Measurements from ENCODE around the gene CALN1.
A peak's percentile ranks its signal among the peaks of the same experiment; 100 is the strongest.
"Not testable (repeated sequence)": the region's sequence is repeated elsewhere in the genome, so short reads cannot be mapped to it uniquely, and the experiment has no call there.

CALN1 gene

DNA sequence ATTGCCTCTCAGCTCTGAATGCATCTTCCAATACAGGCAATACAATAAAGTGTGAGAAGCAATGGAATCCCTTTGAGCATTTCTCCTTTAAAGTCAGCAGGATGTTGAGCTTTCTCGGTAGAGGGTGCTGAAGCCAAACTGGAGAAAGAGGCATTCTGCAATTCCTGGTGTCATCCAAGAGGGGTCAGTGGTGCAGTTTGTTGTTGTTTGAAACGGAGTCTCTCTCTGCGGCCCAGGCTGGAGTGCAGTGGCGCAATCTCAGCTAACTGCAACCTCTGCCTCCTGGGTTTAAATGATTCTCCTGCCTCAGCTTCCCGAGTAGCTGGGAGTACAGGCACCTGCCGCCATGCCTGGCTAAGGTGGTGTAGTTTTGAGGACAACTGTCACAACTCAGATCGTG is 486.5 kb downstream of the CALN1 start:
- no CpG with 5 or more reads among the region's 7 CpGs for WGBS (ENCODE audit: insufficient coverage, insufficient read length)
- DNase-seq (ENCODE audit: low read depth, low spot score): peak; percentile 68
- Histone ChIP-seq H3K9me3 (ENCODE audit: control insufficient read depth, insufficient read depth, low read length) (no peaks in the 10 kb centered on the region), H3K36me3 (ENCODE audit: control insufficient read depth, insufficient read depth, low read length) (no peaks in the 10 kb centered on the region), H3K4me1 (ENCODE audit: control insufficient read depth, insufficient read depth, low read length) (no peaks in the 10 kb centered on the region), H3K27ac (ENCODE audit: low read length) (no peak overlapping the region), H3K4me3 (ENCODE audit: low read length) (no peak overlapping the region), H3K27me3 (ENCODE audit: control insufficient read depth, insufficient read depth, low read length) (no peaks in the 10 kb centered on the region)

- WGBS (ENCODE audit: insufficient coverage, insufficient read length): no CpG with 5 or more reads among the region's 4 CpGs
- not testable (repeated sequence) for H3K27ac ChIP-seq (ENCODE audit: low read length); DNase-seq (ENCODE audit: low read depth, low spot score)
Measured at GRCh38 chr7:71914204-71914603, 497.9 kb downstream of the CALN1 start.

DNA sequence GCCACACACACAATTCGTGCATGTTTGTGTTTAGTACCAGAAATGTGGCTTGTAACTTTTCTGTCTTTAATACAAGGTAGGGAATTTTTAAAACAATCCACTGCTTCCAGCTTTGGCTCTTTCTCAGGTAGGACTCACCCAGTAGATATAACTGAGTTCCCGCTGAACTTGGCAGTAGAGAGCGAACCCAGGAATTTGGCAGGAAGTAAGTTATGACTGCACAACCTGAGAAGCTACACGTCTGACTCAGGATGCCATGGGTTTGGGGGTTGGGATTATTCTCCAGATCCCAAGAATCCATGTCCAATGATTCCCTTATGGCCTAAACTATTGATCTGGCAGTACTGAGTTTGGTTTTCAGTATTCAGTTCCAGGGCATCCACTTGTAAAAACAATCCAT is 499.7 kb downstream of the CALN1 start:
- Histone ChIP-seq H3K4me3 (ENCODE audit: low read length) (no peak overlapping the region), H3K4me1 (ENCODE audit: control insufficient read depth, insufficient read depth, low read length) (no peaks in the 10 kb centered on the region), H3K27ac (ENCODE audit: low read length) (no peak overlapping the region), H3K36me3 (ENCODE audit: control insufficient read depth, insufficient read depth, low read length) (no peaks in the 10 kb centered on the region), H3K27me3 (ENCODE audit: control insufficient read depth, insufficient read depth, low read length) (no peaks in the 10 kb centered on the region), H3K9me3 (ENCODE audit: control insufficient read depth, insufficient read depth, low read length) (no peaks in the 10 kb centered on the region)
- DNase-seq (ENCODE audit: low read depth, low spot score): no peak
- WGBS (ENCODE audit: insufficient coverage, insufficient read length): no CpG with 5 or more reads among the region's 4 CpGs

More at GRCh38 chr7:71914204-71914603, 497.9 kb downstream of the CALN1 start:
- H3K4me3 ChIP-seq (ENCODE audit: low read length); H3K9me3 ChIP-seq (ENCODE audit: control insufficient read depth, insufficient read depth, low read length); H3K4me1 ChIP-seq (ENCODE audit: control insufficient read depth, insufficient read depth, low read length); H3K27me3 ChIP-seq (ENCODE audit: control insufficient read depth, insufficient read depth, low read length); H3K36me3 ChIP-seq (ENCODE audit: control insufficient read depth, insufficient read depth, low read length): not testable (repeated sequence)

- Histone ChIP-seq H3K27ac (ENCODE audit: low read length) (no peak overlapping the region), H3K4me3 (ENCODE audit: low read length) (no peak overlapping the region), H3K36me3 (ENCODE audit: control insufficient read depth, insufficient read depth, low read length) (no peaks in the 10 kb centered on the region), H3K9me3 (ENCODE audit: control insufficient read depth, insufficient read depth, low read length) (no peaks in the 10 kb centered on the region), H3K4me1 (ENCODE audit: control insufficient read depth, insufficient read depth, low read length) (no peaks in the 10 kb centered on the region), H3K27me3 (ENCODE audit: control insufficient read depth, insufficient read depth, low read length) (no peaks in the 10 kb centered on the region)
- no CpG with 5 or more reads among the region's 5 CpGs for WGBS (ENCODE audit: insufficient coverage, insufficient read length)
- no peak for DNase-seq (ENCODE audit: low read depth, low spot score)
Measured at GRCh38 chr7:71911051-71911450, 501.1 kb downstream of the CALN1 start.

GRCh38 chr7:71905821-71906220 is 506.3 kb downstream of the CALN1 start:
- no peaks in the 10 kb centered on the region for H3K36me3 ChIP-seq (ENCODE audit: control insufficient read depth, insufficient read depth, low read length)
- H3K9me3 ChIP-seq (ENCODE audit: control insufficient read depth, insufficient read depth, low read length): no peaks in the 10 kb centered on the region
- H3K27ac ChIP-seq (ENCODE audit: low read length): no peak overlapping the region
- no peak for DNase-seq (ENCODE audit: low read depth, low spot score)
- no peaks in the 10 kb centered on the region for H3K27me3 ChIP-seq (ENCODE audit: control insufficient read depth, insufficient read depth, low read length)
- H3K4me3 ChIP-seq (ENCODE audit: low read length): no peak overlapping the region
- H3K4me1 ChIP-seq (ENCODE audit: control insufficient read depth, insufficient read depth, low read length): no peaks in the 10 kb centered on the region
- no CpG with 5 or more reads among the region's 1 CpG for WGBS (ENCODE audit: insufficient coverage, insufficient read length)

- no CpG with 5 or more reads among the region's 4 CpGs for WGBS (ENCODE audit: insufficient coverage, insufficient read length)
- H3K4me3 ChIP-seq (ENCODE audit: low read length): no peak overlapping the region
- no peak overlapping the region for H3K27ac ChIP-seq (ENCODE audit: low read length)
- DNase-seq (ENCODE audit: low read depth, low spot score): no peak
- H3K4me1 ChIP-seq (ENCODE audit: control insufficient read depth, insufficient read depth, low read length): no peaks in the 10 kb centered on the region
- H3K27me3 ChIP-seq (ENCODE audit: control insufficient read depth, insufficient read depth, low read length): no peaks in the 10 kb centered on the region
- H3K9me3 ChIP-seq (ENCODE audit: control insufficient read depth, insufficient read depth, low read length): no peaks in the 10 kb centered on the region
- H3K36me3 ChIP-seq (ENCODE audit: control insufficient read depth, insufficient read depth, low read length): no peaks in the 10 kb centered on the region
Measured at GRCh38 chr7:71904484-71904883, 507.7 kb downstream of the CALN1 start.

GRCh38 chr7:71900556-71900955 is 511.6 kb downstream of the CALN1 start:
- Histone ChIP-seq H3K27ac (ENCODE audit: low read length) (no peak overlapping the region), H3K4me3 (ENCODE audit: low read length) (no peak overlapping the region), H3K4me1 (ENCODE audit: control insufficient read depth, insufficient read depth, low read length) (no peaks in the 10 kb centered on the region), H3K9me3 (ENCODE audit: control insufficient read depth, insufficient read depth, low read length) (no peaks in the 10 kb centered on the region), H3K27me3 (ENCODE audit: control insufficient read depth, insufficient read depth, low read length) (no peaks in the 10 kb centered on the region), H3K36me3 (ENCODE audit: control insufficient read depth, insufficient read depth, low read length) (no peaks in the 10 kb centered on the region)
- no peak for DNase-seq (ENCODE audit: low read depth, low spot score)
- no CpG with 5 or more reads among the region's 3 CpGs for WGBS (ENCODE audit: insufficient coverage, insufficient read length)

DNA sequence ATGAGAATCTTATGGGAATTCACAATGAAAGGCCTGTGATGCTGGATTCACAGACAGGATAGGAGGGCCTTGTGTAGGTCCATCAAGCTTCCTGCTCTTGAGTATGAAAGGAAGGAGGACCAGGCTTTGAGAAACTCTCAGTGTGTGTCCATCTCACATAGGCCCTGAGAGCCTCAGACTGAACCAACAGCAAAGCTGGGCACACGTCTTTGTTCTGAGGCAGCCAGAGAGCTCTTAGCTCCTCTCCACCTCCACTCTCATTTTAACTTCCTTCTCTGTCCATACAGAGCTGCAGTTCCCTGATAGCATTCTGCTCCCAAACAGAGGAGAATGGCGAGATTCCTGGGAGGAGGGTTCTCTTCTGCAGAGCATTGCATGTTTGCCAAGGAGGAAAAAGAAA is 515.6 kb downstream of the CALN1 start:
- H3K27ac ChIP-seq (ENCODE audit: low read length): no peak overlapping the region
- no CpG with 5 or more reads among the region's 2 CpGs for WGBS (ENCODE audit: insufficient coverage, insufficient read length)

GRCh38 chr7:71886046-71886445 is 526.1 kb downstream of the CALN1 start:
- Histone ChIP-seq H3K4me3 (ENCODE audit: low read length) (no peak overlapping the region), H3K27me3 (ENCODE audit: control insufficient read depth, insufficient read depth, low read length) (no peaks in the 10 kb centered on the region; the same call in 1 of the 2 replicates), H3K4me1 (ENCODE audit: control insufficient read depth, insufficient read depth, low read length) (no peaks in the 10 kb centered on the region), H3K9me3 (ENCODE audit: control insufficient read depth, insufficient read depth, low read length) (no peaks in the 10 kb centered on the region), H3K27ac (ENCODE audit: low read length) (no peak overlapping the region), H3K36me3 (ENCODE audit: control insufficient read depth, insufficient read depth, low read length) (no peaks in the 10 kb centered on the region)
- WGBS (ENCODE audit: insufficient coverage, insufficient read length): no CpG with 5 or more reads among the region's 7 CpGs
- no peak for DNase-seq (ENCODE audit: low read depth, low spot score)

More for the DNA sequence above, 515.6 kb downstream of the CALN1 start:
- Histone ChIP-seq H3K36me3 (ENCODE audit: control insufficient read depth, insufficient read depth, low read length) (no peaks in the 10 kb centered on the region), H3K4me3 (ENCODE audit: low read length) (no peak overlapping the region), H3K27me3 (ENCODE audit: control insufficient read depth, insufficient read depth, low read length) (no peaks in the 10 kb centered on the region), H3K4me1 (ENCODE audit: control insufficient read depth, insufficient read depth, low read length) (no peaks in the 10 kb centered on the region), H3K9me3 (ENCODE audit: control insufficient read depth, insufficient read depth, low read length) (no peaks in the 10 kb centered on the region)
- DNase-seq (ENCODE audit: low read depth, low spot score): no peak

DNA sequence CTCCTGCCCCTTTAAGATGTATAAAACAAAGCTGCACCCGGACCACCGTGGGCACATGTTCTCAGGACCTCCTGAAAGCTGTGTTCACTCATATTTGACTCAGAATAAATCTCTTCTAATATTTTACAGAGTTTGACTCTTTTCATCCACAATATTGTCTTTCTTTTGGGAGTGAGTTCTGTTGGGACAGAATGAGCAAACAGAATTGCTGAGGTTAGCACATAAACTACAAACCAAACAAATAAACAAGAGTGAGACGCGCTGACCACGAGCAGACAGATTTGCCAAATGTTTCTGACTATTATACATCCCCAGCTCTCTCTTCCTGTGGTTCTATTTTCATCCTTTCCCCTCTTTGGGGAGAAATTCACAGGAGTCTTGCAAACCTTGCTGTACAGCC is 526.7 kb downstream of the CALN1 start:
- Histone ChIP-seq H3K36me3 (ENCODE audit: control insufficient read depth, insufficient read depth, low read length) (no peaks in the 10 kb centered on the region), H3K9me3 (ENCODE audit: control insufficient read depth, insufficient read depth, low read length) (no peaks in the 10 kb centered on the region), H3K27me3 (ENCODE audit: control insufficient read depth, insufficient read depth, low read length) (no peaks in the 10 kb centered on the region; the same call in 1 of the 2 replicates), H3K4me3 (ENCODE audit: low read length) (no peak overlapping the region), H3K4me1 (ENCODE audit: control insufficient read depth, insufficient read depth, low read length) (no peaks in the 10 kb centered on the region), H3K27ac (ENCODE audit: low read length) (no peak overlapping the region)
- WGBS (ENCODE audit: insufficient coverage, insufficient read length): no CpG with 5 or more reads among the region's 5 CpGs
- DNase-seq (ENCODE audit: low read depth, low spot score): no peak

DNA sequence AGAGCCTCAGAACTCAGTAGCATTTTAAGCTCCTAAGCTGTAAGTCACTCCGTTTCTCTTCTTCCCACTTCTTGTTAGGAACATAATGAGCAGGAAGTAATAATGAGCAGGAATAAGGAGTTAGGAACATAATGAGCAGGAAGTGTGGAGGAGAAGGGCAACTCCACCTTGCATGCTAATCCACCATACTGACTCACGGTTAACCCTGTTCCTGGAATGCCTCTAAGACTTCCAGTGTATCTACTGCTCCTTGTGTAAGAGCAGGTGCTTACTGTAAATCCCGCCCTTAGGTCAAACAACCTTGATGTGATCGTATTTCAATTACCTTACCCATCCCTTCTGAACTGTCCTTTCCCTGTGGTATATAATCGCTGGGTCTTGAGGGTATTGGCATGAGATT is 528.7 kb downstream of the CALN1 start:
- H3K4me3 ChIP-seq (ENCODE audit: low read length): no peak overlapping the region
- H3K27ac ChIP-seq (ENCODE audit: low read length): no peak overlapping the region
- WGBS (ENCODE audit: insufficient coverage, insufficient read length): no CpG with 5 or more reads among the region's 5 CpGs
- no peaks in the 10 kb centered on the region for H3K9me3 ChIP-seq (ENCODE audit: control insufficient read depth, insufficient read depth, low read length)
- H3K27me3 ChIP-seq (ENCODE audit: control insufficient read depth, insufficient read depth, low read length): no peaks in the 10 kb centered on the region; the same call in 1 of the 2 replicates
- H3K36me3 ChIP-seq (ENCODE audit: control insufficient read depth, insufficient read depth, low read length): no peaks in the 10 kb centered on the region
- no peak for DNase-seq (ENCODE audit: low read depth, low spot score)
- no peaks in the 10 kb centered on the region for H3K4me1 ChIP-seq (ENCODE audit: control insufficient read depth, insufficient read depth, low read length)

Measured in iPS DF 6.9 (cell line).